ENCODE data around the gene PTPN2. TPM values are rescaled to one million over a fixed set of nuclear protein-coding genes. Genes with fewer than 3 reads are reported as not detected.

Gene PTPN2
- total and polyA plus RNA-seq, 9 of the 15 experiments (the other 6 are each of a cell fraction or from before 2014, with no cell fraction given): 36.6 to 66.4 (median 43.8) TPM

DNA sequence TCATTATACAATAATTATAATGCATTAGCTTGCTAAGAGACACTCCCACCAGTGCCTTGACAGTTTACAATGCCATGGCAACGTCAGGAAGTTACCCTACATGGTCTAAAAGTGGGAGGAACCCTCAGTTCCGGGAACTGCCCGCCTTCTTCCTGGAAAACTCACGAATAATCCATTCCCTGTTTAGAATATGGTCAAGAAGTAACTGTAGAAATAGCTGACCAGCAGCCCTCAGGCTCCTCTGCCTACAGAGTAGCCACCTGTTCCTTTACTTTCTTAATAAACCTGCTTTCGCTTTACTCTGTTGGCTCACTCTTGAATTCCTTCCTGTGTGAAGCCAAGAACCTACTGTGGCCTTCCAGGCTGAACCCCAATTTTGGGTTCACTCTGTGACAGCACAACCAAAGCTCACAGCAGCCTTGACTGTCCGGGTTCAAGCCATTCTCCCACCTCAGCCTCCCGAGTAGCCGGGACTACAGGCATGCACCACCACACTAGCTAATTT, 20.0 kb upstream of the PTPN2 start (continued):
- TF ChIP-seq MYNN (IDR thresholded peaks at IDR 0.05): no peak
- no peak for TF ChIP-seq MYNN (CRISPR knock-in tag; IDR thresholded peaks at IDR 0.05)
- TF ChIP-seq, protein P1, sequence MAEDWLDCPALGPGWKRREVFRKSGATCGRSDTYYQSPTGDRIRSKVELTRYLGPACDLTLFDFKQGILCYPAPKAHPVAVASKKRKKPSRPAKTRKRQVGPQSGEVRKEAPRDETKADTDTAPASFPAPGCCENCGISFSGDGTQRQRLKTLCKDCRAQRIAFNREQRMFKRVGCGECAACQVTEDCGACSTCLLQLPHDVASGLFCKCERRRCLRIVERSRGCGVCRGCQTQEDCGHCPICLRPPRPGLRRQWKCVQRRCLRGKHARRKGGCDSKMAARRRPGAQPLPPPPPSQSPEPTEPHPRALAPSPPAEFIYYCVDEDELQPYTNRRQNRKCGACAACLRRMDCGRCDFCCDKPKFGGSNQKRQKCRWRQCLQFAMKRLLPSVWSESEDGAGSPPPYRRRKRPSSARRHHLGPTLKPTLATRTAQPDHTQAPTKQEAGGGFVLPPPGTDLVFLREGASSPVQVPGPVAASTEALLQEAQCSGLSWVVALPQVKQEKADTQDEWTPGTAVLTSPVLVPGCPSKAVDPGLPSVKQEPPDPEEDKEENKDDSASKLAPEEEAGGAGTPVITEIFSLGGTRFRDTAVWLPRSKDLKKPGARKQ (CRISPR knock-in tag; IDR thresholded peaks at IDR 0.05): no peak
- no peak for TF ChIP-seq ZNF124 (CRISPR knock-in tag; IDR thresholded peaks at IDR 0.05)
- TF ChIP-seq, protein P2, sequence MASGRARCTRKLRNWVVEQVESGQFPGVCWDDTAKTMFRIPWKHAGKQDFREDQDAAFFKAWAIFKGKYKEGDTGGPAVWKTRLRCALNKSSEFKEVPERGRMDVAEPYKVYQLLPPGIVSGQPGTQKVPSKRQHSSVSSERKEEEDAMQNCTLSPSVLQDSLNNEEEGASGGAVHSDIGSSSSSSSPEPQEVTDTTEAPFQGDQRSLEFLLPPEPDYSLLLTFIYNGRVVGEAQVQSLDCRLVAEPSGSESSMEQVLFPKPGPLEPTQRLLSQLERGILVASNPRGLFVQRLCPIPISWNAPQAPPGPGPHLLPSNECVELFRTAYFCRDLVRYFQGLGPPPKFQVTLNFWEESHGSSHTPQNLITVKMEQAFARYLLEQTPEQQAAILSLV (tag; IDR thresholded peaks at IDR 0.05): no peak
- no peak for TF ChIP-seq NR2C1 (IDR thresholded peaks at IDR 0.05)
- TF ChIP-seq NR2C1 (tag; IDR thresholded peaks at IDR 0.05): peak; percentile 36; the same call in 1 of the 2 replicates
- TF ChIP-seq ZNF263 (CRISPR knock-in tag; IDR thresholded peaks at IDR 0.05; ENCODE audit: borderline replicate concordance): no peak
- no peak for TF ChIP-seq POU5F1 (IDR thresholded peaks at IDR 0.05; ENCODE audit: borderline replicate concordance, low read depth, low read length, partially characterized antibody)
- TF ChIP-seq ZNF41 (CRISPR knock-in tag; conservative IDR thresholded peaks at IDR 0.05): no peak
- TF ChIP-seq SOX6 (IDR thresholded peaks at IDR 0.05): no peak
- peak; percentile 52; the same call in 1 of the 2 replicates for TF ChIP-seq RNF2 (IDR thresholded peaks at IDR 0.05)
- no peak for TF ChIP-seq CREBBP (IDR thresholded peaks at IDR 0.05; ENCODE audit: low read depth, low read length)
- no peak for TF ChIP-seq ZNF717 (CRISPR knock-in tag; IDR thresholded peaks at IDR 0.05)
- no peak for TF ChIP-seq PHB (CRISPR knock-in tag; IDR thresholded peaks at IDR 0.05)
- TF ChIP-seq, protein P3, sequence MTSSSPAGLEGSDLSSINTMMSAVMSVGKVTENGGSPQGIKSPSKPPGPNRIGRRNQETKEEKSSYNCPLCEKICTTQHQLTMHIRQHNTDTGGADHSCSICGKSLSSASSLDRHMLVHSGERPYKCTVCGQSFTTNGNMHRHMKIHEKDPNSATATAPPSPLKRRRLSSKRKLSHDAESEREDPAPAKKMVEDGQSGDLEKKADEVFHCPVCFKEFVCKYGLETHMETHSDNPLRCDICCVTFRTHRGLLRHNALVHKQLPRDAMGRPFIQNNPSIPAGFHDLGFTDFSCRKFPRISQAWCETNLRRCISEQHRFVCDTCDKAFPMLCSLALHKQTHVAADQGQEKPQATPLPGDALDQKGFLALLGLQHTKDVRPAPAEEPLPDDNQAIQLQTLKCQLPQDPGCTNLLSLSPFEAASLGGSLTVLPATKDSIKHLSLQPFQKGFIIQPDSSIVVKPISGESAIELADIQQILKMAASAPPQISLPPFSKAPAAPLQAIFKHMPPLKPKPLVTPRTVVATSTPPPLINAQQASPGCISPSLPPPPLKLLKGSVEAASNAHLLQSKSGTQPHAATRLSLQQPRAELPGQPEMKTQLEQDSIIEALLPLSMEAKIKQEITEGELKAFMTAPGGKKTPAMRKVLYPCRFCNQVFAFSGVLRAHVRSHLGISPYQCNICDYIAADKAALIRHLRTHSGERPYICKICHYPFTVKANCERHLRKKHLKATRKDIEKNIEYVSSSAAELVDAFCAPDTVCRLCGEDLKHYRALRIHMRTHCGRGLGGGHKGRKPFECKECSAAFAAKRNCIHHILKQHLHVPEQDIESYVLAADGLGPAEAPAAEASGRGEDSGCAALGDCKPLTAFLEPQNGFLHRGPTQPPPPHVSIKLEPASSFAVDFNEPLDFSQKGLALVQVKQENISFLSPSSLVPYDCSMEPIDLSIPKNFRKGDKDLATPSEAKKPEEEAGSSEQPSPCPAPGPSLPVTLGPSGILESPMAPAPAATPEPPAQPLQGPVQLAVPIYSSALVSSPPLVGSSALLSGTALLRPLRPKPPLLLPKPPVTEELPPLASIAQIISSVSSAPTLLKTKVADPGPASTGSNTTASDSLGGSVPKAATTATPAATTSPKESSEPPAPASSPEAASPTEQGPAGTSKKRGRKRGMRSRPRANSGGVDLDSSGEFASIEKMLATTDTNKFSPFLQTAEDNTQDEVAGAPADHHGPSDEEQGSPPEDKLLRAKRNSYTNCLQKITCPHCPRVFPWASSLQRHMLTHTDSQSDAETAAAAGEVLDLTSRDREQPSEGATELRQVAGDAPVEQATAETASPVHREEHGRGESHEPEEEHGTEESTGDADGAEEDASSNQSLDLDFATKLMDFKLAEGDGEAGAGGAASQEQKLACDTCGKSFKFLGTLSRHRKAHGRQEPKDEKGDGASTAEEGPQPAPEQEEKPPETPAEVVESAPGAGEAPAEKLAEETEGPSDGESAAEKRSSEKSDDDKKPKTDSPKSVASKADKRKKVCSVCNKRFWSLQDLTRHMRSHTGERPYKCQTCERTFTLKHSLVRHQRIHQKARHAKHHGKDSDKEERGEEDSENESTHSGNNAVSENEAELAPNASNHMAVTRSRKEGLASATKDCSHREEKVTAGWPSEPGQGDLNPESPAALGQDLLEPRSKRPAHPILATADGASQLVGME (CRISPR knock-in tag; IDR thresholded peaks at IDR 0.05): no peak
- TF ChIP-seq, protein P4, sequence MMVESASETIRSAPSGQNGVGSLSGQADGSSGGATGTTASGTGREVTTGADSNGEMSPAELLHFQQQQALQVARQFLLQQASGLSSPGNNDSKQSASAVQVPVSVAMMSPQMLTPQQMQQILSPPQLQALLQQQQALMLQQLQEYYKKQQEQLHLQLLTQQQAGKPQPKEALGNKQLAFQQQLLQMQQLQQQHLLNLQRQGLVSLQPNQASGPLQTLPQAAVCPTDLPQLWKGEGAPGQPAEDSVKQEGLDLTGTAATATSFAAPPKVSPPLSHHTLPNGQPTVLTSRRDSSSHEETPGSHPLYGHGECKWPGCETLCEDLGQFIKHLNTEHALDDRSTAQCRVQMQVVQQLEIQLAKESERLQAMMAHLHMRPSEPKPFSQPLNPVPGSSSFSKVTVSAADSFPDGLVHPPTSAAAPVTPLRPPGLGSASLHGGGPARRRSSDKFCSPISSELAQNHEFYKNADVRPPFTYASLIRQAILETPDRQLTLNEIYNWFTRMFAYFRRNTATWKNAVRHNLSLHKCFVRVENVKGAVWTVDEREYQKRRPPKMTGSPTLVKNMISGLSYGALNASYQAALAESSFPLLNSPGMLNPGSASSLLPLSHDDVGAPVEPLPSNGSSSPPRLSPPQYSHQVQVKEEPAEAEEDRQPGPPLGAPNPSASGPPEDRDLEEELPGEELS (CRISPR knock-in tag; IDR thresholded peaks at IDR 0.05; ENCODE audit: borderline replicate concordance): no peak
- no peak; the same call in 1 of the 2 replicates for TF ChIP-seq MBD2 (IDR thresholded peaks at IDR 0.05; ENCODE audit: borderline replicate concordance, low read depth)
- TF ChIP-seq NCOR1 (IDR thresholded peaks at IDR 0.05): no peak
- no peak for TF ChIP-seq IRF2 (CRISPR knock-in tag; IDR thresholded peaks at IDR 0.05)
- no peak for TF ChIP-seq MTA3 (IDR thresholded peaks at IDR 0.05; ENCODE audit: borderline replicate concordance)

Measured in K562 (cell line).